Thoracic aorta (tissue), 2 donors: ENCODE data around the gene RRAD. TPM values are rescaled to one million over a fixed set of nuclear protein-coding genes. Genes with fewer than 3 reads are reported as not detected.
"Not testable (repeated sequence)": the region's sequence is repeated elsewhere in the genome, so short reads cannot be mapped to it uniquely, and the experiment has no call there.

Source experiments
- ATAC-seq: fragments of 150-250 bp; one replicate; pipeline ENCODE4 v1.8.0; 2017; ENCODE audit warnings: low read depth; ENCODE audit not compliant: insufficient number of reproducible peaks, low FRiP score
- DNase-seq: peaks from one replicate; pipeline ENCODE4 v3.0.0-alpha.2; 2020; ENCODE audit warnings: low spot score
- H3K27ac ChIP-seq, 2 donors: fragments of 200-600 bp; sonication (generic); 1 replicate in 1 of 2; 2 replicates in 1 of 2; pipeline ENCODE4 v1.5.1; 2016; ENCODE audit warnings: mild to moderate bottlenecking in 2 of 2, moderate library complexity in 2 of 2
- H3K27me3 ChIP-seq: fragments of 200-600 bp; sonication (generic); replicated peaks from 2 replicates; pipeline ENCODE4 v1.6.0; 2016; ENCODE audit warnings: mild to moderate bottlenecking; ENCODE audit not compliant: insufficient read depth
- H3K36me3 ChIP-seq: fragments of 200-600 bp; sonication (generic); one replicate; pipeline ENCODE4 v1.5.1; 2016
- H3K4me1 ChIP-seq, 2 donors: fragments of 200-600 bp; sonication (generic); 1 replicate in 1 of 2; 2 replicates in 1 of 2; pipeline versions ENCODE4 v1.5.1 to v1.6.0; 2016; ENCODE audit warnings: low read depth in 2 of 2, mild to moderate bottlenecking in 1 of 2; ENCODE audit not compliant: control insufficient read depth in 1 of 2
- H3K4me3 ChIP-seq: fragments of 200-600 bp; sonication (generic); 2 replicates; pipeline ENCODE4 v1.5.1; 2016; ENCODE audit warnings: mild to moderate bottlenecking
- H3K9me3 ChIP-seq: fragments of 200-600 bp; sonication (generic); 2 replicates; pipeline ENCODE4 v1.5.1; 2016
- total RNA-seq, 2 donors: library from RNA; depleted of rRNA; stranded (reverse); fragments of >200 nt; gene quantifications; one replicate each; pipeline versions ENCODE4 v1.1.0 to v1.2.3, GENCODE V29; 2016
- TF ChIP-seq, protein P1 (sequence below): fragments of 200-600 bp; sonication (generic); IDR thresholded peaks from one replicate; pipeline ENCODE4 v1.5.1; 2019; ENCODE audit warnings: antibody characterized with exemption

RRAD gene
- total RNA-seq, 2 donors from 2014 or later, result 43.2 to 88.3 TPM

DNA sequence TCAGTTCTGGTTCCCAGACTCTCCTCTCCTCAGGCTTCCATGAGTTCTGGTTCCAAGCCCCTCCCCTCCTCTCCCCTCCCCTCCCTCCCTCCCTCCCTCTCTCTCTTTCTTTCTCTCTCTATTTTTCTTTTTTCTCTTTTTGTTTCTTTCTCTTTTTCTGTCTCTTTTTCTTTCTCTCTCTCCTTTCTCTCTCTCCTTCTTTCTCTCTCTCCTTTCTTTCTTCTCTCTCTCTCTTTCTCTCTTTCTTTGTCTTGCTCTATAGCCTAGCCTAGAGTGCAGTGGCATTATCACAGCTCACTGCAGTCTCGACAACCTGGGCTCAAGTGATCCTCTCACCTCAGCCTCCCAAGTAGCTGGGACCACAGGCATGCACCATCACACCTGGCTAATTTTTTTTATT, 34.9 kb upstream of the RRAD start:
- TF ChIP-seq, protein P1, sequence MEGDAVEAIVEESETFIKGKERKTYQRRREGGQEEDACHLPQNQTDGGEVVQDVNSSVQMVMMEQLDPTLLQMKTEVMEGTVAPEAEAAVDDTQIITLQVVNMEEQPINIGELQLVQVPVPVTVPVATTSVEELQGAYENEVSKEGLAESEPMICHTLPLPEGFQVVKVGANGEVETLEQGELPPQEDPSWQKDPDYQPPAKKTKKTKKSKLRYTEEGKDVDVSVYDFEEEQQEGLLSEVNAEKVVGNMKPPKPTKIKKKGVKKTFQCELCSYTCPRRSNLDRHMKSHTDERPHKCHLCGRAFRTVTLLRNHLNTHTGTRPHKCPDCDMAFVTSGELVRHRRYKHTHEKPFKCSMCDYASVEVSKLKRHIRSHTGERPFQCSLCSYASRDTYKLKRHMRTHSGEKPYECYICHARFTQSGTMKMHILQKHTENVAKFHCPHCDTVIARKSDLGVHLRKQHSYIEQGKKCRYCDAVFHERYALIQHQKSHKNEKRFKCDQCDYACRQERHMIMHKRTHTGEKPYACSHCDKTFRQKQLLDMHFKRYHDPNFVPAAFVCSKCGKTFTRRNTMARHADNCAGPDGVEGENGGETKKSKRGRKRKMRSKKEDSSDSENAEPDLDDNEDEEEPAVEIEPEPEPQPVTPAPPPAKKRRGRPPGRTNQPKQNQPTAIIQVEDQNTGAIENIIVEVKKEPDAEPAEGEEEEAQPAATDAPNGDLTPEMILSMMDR, result no peak
- H3K27ac ChIP-seq, result no peak overlapping the region

DNA sequence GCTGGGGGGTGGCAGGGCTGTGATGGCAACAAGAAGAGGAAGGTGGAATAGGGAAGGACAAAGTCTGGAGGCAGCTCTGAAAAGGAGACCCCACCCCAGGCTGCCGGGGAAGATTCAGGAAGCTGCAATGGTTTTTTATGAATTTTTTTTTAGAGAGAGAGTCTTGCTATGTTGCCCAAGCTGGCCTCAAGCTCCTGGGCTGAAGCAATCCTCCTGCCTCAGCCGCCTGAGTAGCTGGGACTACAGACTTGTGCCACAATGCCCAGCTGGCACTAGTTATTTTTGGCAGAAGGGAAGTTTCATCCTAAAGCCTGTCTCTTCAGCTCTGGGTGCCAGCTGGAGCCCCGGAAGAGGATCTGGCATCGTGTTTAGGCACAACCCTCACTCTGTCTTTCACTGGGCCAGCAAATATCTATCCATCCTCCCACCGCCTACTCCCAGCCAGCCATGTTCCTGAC, 34.4 kb upstream of the RRAD start:
- TF ChIP-seq, protein P1, result no peak
- H3K27ac ChIP-seq, result no peak overlapping the region
- no peaks in the 10 kb centered on the region for H3K27me3 ChIP-seq
- no peak overlapping the region for H3K4me3 ChIP-seq
- ATAC-seq, result no peak
- no peaks in the 10 kb centered on the region for H3K9me3 ChIP-seq
- no peaks in the 10 kb centered on the region for H3K36me3 ChIP-seq
- H3K4me1 ChIP-seq, result no peaks in the 10 kb centered on the region
- DNase-seq, result no peak

More for the DNA sequence above, 34.9 kb upstream of the RRAD start:
- ATAC-seq (no peak), DNase-seq (no peak)
- no peaks in the 10 kb centered on the region for H3K36me3 ChIP-seq
- no peaks in the 10 kb centered on the region for H3K27me3 ChIP-seq
- no peak overlapping the region for H3K4me3 ChIP-seq
- H3K4me1 ChIP-seq, result no peaks in the 10 kb centered on the region
- no peaks in the 10 kb centered on the region for H3K9me3 ChIP-seq

DNA sequence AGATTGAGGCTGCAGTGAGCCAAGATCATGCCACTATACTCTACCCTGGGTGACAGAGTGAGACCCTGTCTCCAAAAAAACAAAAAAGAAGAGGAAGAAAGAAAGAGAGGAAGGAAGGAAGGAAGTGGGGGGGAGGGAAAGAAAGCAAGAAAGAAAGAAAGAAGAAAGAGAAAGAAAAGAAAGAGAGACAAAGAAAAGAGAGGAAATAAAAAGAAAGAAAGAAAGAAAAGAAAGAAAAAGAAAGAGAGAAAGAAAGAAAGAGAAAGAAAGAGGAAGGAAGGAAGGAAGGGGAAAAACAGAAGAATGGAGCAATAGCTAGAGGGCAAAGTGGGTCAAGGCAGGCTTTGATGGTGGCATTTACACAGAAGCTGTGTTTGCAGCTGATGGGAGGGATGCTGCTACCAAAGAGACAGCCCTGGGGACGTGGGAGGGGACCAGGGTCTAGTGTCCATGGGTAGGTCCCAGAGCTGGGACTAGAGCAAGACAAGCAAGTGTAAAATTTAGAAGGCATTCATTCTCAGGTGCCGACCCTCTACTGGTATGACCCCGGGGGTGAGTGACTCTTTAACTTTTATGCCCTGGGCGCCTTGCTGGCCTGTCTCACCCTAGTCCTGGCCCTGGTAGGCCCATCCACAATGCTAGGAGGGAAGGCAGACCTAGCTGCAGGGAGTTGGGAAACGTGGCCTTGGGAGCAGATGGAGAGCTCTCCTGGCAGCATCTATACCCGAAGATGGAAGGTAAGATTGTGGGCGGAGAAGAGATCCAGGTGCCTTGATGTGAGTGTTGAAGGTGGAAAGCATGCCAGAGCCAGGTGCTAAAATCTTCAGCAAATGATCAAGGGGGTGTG, 33.7 kb upstream of the RRAD start:
- H3K27ac ChIP-seq, result no peak overlapping the region
- no peaks in the 10 kb centered on the region for H3K27me3 ChIP-seq
- DNase-seq, result no peak
- H3K36me3 ChIP-seq, result no peaks in the 10 kb centered on the region
- no peak for ATAC-seq
- no peaks in the 10 kb centered on the region for H3K9me3 ChIP-seq
- TF ChIP-seq, protein P1, result no peak
- no peaks in the 10 kb centered on the region for H3K4me1 ChIP-seq
- H3K4me3 ChIP-seq, result no peak overlapping the region

DNA sequence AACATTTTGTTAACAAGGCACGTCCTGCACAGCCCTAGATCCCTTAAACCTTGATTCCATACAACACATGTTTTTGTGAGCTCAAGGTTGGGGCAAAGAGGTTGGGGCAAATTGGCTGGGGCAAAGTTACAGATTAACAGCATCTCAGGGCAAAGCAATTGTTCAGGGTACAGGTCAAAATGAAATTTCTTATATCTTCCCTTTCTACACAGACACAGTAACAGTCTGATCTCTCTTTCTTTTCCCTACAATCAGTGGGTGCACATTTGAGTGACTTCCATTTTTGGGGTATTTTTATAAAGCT, 30.8 kb upstream of the RRAD start:
- ATAC-seq, DNase-seq, H3K27me3 ChIP-seq, H3K27ac ChIP-seq, H3K4me3 ChIP-seq, H3K36me3 ChIP-seq, H3K9me3 ChIP-seq, H3K4me1 ChIP-seq: not testable (repeated sequence)

DNA sequence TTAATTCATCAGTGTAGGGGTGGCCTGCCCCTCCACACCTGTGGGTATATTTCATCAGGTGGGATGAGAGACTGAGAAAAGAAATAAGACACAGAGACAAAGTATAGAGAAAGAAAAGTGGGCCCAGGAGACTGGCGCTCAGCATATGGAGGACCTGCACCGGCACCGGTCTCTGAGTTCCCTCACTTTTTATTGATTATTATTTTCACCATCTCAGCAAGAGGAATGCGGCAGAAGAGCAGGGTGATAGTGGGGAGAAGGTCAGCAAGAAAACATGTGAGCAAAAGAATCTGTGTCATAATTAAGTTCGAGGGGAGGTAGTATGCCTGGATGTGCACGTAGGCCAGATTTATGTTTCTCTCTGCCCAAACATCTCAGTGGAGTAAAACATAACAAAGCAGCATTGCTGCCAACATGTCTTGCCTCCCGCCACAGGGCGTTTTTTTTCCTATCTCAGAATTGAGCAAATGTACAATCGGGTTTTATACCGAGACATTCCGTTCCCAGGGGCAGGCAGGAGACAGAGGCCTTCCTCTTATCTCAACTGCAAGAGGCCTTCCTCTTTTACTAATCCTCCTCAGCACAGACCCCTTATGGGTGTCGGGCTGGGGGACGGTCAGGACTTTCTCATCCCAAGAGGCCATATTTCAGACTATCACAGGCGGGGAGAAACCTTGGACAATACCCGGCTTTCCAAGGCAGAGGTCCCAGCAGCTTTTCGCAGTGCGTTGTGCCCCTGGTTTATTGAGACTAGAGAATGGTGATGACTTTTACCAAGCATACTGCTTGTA, 30.2 kb upstream of the RRAD start:
- not testable (repeated sequence) for ATAC-seq, H3K27ac ChIP-seq, H3K4me1 ChIP-seq, H3K27me3 ChIP-seq, DNase-seq, H3K36me3 ChIP-seq, H3K9me3 ChIP-seq, H3K4me3 ChIP-seq

DNA sequence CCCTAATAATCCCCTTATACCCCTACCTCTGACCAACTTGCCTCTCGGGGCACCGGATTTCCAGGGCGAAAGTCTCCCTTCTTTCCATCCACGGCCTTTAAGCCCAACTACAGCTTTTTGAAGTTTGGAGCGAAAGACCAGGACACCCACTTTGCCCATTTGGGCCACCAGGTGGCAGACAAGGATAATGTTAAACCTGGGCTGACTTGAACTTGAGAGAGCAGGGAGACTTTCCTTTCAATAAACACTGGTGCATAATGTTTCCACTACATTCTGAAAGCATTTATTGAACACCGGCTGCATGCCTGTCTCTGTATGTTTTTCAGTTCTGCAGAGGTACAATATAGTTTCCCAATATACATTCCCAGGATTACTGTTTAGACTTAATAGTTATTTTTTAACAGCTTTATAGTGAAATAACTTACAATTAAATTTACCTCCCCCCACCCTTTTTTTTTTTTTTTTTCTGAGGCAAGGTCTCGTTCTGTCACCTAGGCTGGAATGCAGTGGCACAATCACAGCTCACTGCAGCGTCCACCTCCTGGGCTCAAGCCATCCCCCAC, 28.8 kb upstream of the RRAD start:
- no peak overlapping the region for H3K27ac ChIP-seq

More for the DNA sequence above, 28.8 kb upstream of the RRAD start:
- ATAC-seq (peak; percentile 59), DNase-seq (peak; percentile 25)
- Histone ChIP-seq H3K4me3 (no peak overlapping the region), H3K9me3 (no peaks in the 10 kb centered on the region), H3K4me1 (peaks cover 0 to 1% of the 10 kb centered on the region in 2 donors), H3K27me3 (no peaks in the 10 kb centered on the region), H3K36me3 (no peaks in the 10 kb centered on the region)
- TF ChIP-seq, protein P1, result peak; percentile 82
